WI38 (cell line): Measurements from ENCODE around the gene ZNF407.
"Not testable (repeated sequence)": the region's sequence is repeated elsewhere in the genome, so short reads cannot be mapped to it uniquely, and the experiment has no call there.

Source experiments
- H3K4me3 ChIP-seq: 2 replicates; pipeline ENCODE4 v1.5.1; 2011; ENCODE audit warnings: low read depth, mild to moderate bottlenecking, control low read depth, low read length
- TF ChIP-seq, protein P1 (sequence below): IDR thresholded peaks from 2 replicates; pipeline ENCODE4 v1.5.1; 2012; ENCODE audit warnings: low read depth, mild to moderate bottlenecking, control low read depth, low read length

ZNF407 gene

DNA sequence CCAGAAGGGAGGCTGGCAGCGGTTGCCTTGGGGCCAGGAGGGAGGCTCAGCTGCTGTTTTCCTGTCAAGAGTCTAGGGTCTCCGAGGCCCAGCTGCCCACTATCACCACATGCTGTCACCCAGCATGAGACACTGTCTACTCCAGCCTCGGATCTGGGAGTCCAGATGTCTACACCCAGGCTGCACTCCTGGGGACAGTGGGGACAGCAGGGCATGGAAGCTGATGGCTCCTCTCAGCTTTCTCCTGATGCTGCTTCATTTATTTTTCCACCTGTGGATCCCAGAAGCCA, 477.3 kb downstream of the ZNF407 start:
- no peak overlapping the region for H3K4me3 ChIP-seq
- TF ChIP-seq, protein P1, sequence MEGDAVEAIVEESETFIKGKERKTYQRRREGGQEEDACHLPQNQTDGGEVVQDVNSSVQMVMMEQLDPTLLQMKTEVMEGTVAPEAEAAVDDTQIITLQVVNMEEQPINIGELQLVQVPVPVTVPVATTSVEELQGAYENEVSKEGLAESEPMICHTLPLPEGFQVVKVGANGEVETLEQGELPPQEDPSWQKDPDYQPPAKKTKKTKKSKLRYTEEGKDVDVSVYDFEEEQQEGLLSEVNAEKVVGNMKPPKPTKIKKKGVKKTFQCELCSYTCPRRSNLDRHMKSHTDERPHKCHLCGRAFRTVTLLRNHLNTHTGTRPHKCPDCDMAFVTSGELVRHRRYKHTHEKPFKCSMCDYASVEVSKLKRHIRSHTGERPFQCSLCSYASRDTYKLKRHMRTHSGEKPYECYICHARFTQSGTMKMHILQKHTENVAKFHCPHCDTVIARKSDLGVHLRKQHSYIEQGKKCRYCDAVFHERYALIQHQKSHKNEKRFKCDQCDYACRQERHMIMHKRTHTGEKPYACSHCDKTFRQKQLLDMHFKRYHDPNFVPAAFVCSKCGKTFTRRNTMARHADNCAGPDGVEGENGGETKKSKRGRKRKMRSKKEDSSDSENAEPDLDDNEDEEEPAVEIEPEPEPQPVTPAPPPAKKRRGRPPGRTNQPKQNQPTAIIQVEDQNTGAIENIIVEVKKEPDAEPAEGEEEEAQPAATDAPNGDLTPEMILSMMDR: no peak

DNA sequence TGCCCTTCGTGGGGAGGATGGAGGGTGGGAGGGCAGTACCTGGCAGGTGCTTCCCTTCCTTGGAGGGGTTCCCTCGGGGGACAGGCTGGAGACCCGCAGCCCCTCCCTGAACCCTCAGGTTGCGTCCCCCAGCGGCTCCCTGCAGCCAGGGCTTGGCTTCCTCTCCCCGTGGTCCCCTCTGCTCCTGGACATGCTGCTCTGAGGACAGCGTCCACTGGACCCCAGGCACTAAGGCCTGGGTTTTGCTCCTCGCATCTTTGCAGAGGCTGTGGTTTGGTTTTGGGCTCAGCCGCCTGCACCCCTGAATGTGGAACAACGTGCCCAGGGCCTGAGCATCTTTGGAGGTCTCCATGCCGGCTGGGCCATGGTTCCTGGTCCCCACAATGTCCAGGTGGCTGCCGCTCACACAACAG, 477.8 kb downstream of the ZNF407 start:
- TF ChIP-seq, protein P1: no peak
- no peak overlapping the region for H3K4me3 ChIP-seq

DNA sequence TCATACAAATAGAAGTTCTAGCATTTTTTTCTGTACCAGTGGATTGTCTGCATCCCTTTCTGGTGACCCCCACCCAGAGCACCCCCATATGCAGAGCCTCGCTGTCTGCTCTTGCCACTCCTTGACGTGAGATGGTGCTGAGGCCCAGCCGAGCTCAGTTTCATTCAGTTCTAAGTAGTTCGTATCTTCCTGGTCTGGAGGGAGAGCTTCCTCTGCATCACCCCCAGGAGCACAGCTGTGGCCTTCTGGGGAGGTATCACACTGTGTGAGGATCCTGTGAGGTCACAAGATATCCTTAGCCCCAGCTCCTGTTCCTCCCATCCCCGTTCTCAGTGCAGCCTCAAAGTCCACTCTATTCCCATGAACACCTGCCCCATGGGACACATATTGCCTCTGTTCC, 478.6 kb downstream of the ZNF407 start:
- no peak overlapping the region for H3K4me3 ChIP-seq
- TF ChIP-seq, protein P1: no peak

DNA sequence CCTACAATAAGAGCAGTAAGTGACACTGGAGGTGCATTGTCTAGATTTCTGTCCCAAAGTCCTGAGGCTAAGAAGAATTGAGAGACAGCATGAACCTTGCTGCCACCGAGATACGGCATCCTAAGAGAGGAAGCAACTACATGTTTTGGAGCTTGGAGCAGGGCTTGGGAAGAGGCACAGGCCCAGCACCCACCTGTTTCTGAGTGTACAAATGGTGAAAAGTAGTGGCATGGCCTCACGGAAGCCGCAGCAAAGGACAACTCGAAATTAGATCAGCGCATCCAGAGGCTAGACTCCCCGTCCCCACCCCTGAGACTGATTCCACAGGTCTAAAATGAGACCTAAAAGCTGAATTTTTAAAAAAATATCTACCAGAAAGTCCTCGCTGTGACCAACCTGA, 483.8 kb downstream of the ZNF407 start:
- TF ChIP-seq, protein P1: no peak

DNA sequence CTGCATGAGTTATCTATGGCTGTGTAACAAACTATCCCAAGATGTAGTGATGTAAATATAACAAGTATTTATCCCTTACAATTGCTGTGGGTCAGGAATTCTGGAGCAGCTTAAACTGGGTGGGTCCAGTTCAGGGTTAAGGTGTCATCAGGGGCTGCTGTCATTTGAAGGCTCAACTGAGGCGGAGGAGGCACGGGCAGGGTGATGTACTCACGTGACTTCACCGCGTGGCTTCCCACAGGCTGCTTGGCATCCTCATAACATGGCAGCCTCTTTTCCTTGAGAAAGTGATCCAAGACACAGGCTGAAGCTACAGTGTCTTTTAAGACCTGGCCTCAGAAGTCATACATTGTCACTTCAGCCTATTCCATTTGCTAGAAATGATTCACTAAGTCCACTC, 485.5 kb downstream of the ZNF407 start:
- no peak overlapping the region for H3K4me3 ChIP-seq

More for the DNA sequence above, 483.8 kb downstream of the ZNF407 start:
- H3K4me3 ChIP-seq: no peak overlapping the region

DNA sequence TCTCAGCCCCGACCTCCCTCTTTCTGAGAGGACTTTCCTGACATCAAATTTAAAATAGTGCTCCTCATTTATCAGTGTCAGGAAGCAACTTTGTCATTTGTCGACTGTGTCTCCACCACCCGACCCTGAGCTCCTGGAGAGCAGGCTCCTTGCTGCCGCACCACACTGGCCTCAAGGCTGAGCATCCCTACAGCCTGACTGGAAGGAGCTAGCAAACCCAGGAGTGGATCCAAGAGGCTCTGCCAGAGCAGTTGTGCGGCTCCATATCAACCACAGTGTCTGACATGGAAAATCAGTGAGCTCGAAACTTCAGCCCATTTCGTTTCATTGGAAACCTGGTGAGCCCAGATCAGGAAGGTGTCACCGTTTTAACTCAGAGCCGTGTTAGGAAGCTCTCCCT, 486.1 kb downstream of the ZNF407 start:
- H3K4me3 ChIP-seq: no peak overlapping the region
- TF ChIP-seq, protein P1: no peak

More for the DNA sequence above, 485.5 kb downstream of the ZNF407 start:
- TF ChIP-seq, protein P1: no peak

DNA sequence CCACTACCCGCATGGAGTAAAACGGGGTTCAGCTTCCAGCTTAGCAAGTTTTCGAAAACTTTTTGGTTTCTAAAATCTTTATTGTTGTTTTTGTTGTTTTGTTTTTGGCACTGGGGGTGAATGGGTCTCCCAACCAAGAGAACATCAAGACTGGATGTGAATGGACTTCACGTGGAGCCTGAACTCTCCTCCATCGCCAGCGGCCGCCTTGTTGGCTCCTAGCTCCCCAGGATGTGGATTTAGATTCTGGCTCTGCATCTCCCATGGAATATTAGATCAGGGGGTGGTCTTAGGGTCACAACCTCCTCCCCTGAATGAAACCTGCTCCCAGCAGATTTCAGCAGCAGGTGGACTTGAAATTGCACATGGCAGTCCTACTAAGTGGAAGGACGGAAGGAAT, 488.0 kb downstream of the ZNF407 start:
- H3K4me3 ChIP-seq: not testable (repeated sequence)

DNA sequence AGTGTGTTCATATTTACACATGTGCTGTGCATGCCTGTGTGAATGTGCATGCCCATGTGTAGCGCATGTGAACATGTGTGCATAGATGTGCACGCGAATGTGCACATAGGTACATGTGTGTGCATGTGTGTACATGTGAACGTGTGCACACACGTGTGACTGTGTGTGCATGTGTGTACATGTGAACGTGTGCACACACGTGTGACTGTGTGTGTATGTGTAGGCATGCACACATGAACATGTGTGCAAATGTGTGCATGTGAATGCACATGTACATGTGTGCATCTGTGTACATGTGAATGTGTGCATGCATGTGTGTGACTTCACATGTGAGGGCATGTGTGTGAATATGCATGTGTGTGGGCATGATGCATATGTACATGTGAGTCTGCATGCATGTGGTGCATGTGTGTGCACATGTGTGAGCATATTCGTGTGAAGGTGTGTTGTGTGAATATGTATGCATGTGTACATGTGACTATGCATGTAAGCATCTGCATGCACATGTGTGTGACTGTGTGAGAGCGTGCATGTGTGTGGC, 488.9 kb downstream of the ZNF407 start:
- TF ChIP-seq, protein P1: no peak
- no peak overlapping the region for H3K4me3 ChIP-seq
